Activated naive CD8-positive, alpha-beta T cell treated with anti-CD3 and anti-CD28 coated beads, Interleukin-2, amount 50 U/mL, for 24 hours (primary cell): ENCODE results near the gene ZNF106.

ENCODE experiments used
- ATAC-seq: fragments of 150-1000 bp; cut with Tn5 transposase; one replicate; pipeline ENCODE4 v1.10.0; 2021
- DNase-seq: peaks from one replicate; pipeline ENCODE4 v3.0.0; 2021
- H3K27ac Mint-ChIP-seq: one replicate; pipeline ENCODE4 v1.8.0; 2021; ENCODE audit warnings: mild to moderate bottlenecking, mixed read lengths
- H3K27me3 Mint-ChIP-seq: one replicate; pipeline ENCODE4 v1.8.0; 2021; ENCODE audit warnings: mixed read lengths
- H3K36me3 Mint-ChIP-seq: one replicate; pipeline ENCODE4 v1.8.0; 2021; ENCODE audit warnings: low read depth, mixed read lengths
- H3K4me1 Mint-ChIP-seq: one replicate; pipeline ENCODE4 v1.8.0; 2021; ENCODE audit warnings: mixed read lengths
- H3K4me3 Mint-ChIP-seq: one replicate; pipeline ENCODE4 v1.8.0; 2021; ENCODE audit warnings: mild to moderate bottlenecking, moderate library complexity, mixed read lengths
- H3K9me3 Mint-ChIP-seq: one replicate; pipeline ENCODE4 v1.8.0; 2021; ENCODE audit warnings: mixed read lengths

The ZNF106 gene

GRCh38 chr15:42490671-42491538, at the start of gene ZNF106:
TSS of gene ZNF106 (minus strand) at chr15:42491141. CDS start at chr15:42472289, 18,852 bp downstream.
- no peaks in the 10 kb centered on the region for H3K27me3 Mint-ChIP-seq
- H3K9me3 Mint-ChIP-seq: no peaks in the 10 kb centered on the region
- DNase-seq (peak; percentile 89), ATAC-seq (peak; percentile 64)
- H3K27ac Mint-ChIP-seq: peak within 1 kb of the TSS; percentile 97
- peaks cover 52% of the 10 kb centered on the region for H3K4me1 Mint-ChIP-seq
- peak within 1 kb of the TSS; percentile 88 for H3K4me3 Mint-ChIP-seq
- H3K36me3 Mint-ChIP-seq: peaks cover 8% of the 10 kb centered on the region

GRCh38 chr15:42533246-42533645, 42.3 kb upstream of the ZNF106 start:
- Mint-ChIP-seq H3K4me3 (no peak overlapping the region), H3K27me3 (no peaks in the 10 kb centered on the region), H3K27ac (no peak overlapping the region), H3K36me3 (peaks cover 13% of the 10 kb centered on the region), H3K9me3 (no peaks in the 10 kb centered on the region), H3K4me1 (no peaks in the 10 kb centered on the region)
- no peak for ATAC-seq
- DNase-seq: no peak

GRCh38 chr15:42528970-42529369, 38.0 kb upstream of the ZNF106 start:
- no peaks in the 10 kb centered on the region for H3K4me1 Mint-ChIP-seq
- ATAC-seq (no peak), DNase-seq (no peak)
- peaks cover 13% of the 10 kb centered on the region for H3K36me3 Mint-ChIP-seq
- no peak overlapping the region for H3K27ac Mint-ChIP-seq
- H3K4me3 Mint-ChIP-seq: no peak overlapping the region
- H3K9me3 Mint-ChIP-seq: no peaks in the 10 kb centered on the region
- H3K27me3 Mint-ChIP-seq: no peaks in the 10 kb centered on the region

- Mint-ChIP-seq H3K27me3 (no peaks in the 10 kb centered on the region), H3K27ac (no peak overlapping the region), H3K9me3 (no peaks in the 10 kb centered on the region), H3K36me3 (peaks cover 9% of the 10 kb centered on the region), H3K4me3 (no peak overlapping the region), H3K4me1 (no peaks in the 10 kb centered on the region)
- no peak for ATAC-seq
- no peak for DNase-seq
Observed at GRCh38 chr15:42523331-42523730, 32.4 kb upstream of the ZNF106 start.

GRCh38 chr15:42511007-42511391, 20.1 kb upstream of the ZNF106 start:
- H3K27ac Mint-ChIP-seq: no peak overlapping the region
- no peak for ATAC-seq

GRCh38 chr15:42510258-42511006, 19.5 kb upstream of the ZNF106 start:
- DNase-seq (no peak), ATAC-seq (no peak)
- peaks cover 2% of the 10 kb centered on the region for H3K4me1 Mint-ChIP-seq
- H3K27ac Mint-ChIP-seq: no peak overlapping the region
- no peak overlapping the region for H3K4me3 Mint-ChIP-seq
- H3K36me3 Mint-ChIP-seq: peaks cover 14% of the 10 kb centered on the region
- no peaks in the 10 kb centered on the region for H3K9me3 Mint-ChIP-seq
- H3K27me3 Mint-ChIP-seq: no peaks in the 10 kb centered on the region

More at GRCh38 chr15:42511007-42511391, 20.1 kb upstream of the ZNF106 start:
- no peaks in the 10 kb centered on the region for H3K9me3 Mint-ChIP-seq
- H3K4me3 Mint-ChIP-seq: no peak overlapping the region
- H3K4me1 Mint-ChIP-seq: peaks cover 2% of the 10 kb centered on the region
- peaks cover 19% of the 10 kb centered on the region for H3K36me3 Mint-ChIP-seq
- H3K27me3 Mint-ChIP-seq: no peaks in the 10 kb centered on the region
- no peak for DNase-seq

- no peak for ATAC-seq
- no peaks in the 10 kb centered on the region for H3K9me3 Mint-ChIP-seq
- no peaks in the 10 kb centered on the region for H3K27me3 Mint-ChIP-seq
- H3K36me3 Mint-ChIP-seq: peaks cover 5% of the 10 kb centered on the region
- no peak overlapping the region for H3K27ac Mint-ChIP-seq
- H3K4me1 Mint-ChIP-seq: peaks cover 8% of the 10 kb centered on the region
- H3K4me3 Mint-ChIP-seq: no peak overlapping the region
- no peak for DNase-seq
Observed at GRCh38 chr15:42508263-42508690, 17.3 kb upstream of the ZNF106 start.

- no peak overlapping the region for H3K27ac Mint-ChIP-seq
- peaks cover 12% of the 10 kb centered on the region for H3K4me1 Mint-ChIP-seq
- H3K4me3 Mint-ChIP-seq: no peak overlapping the region
- no peaks in the 10 kb centered on the region for H3K27me3 Mint-ChIP-seq
- no peak for DNase-seq
- ATAC-seq: no peak
- no peaks in the 10 kb centered on the region for H3K9me3 Mint-ChIP-seq
- peaks cover 6% of the 10 kb centered on the region for H3K36me3 Mint-ChIP-seq
Observed at GRCh38 chr15:42507514-42507913, 16.6 kb upstream of the ZNF106 start.

- Mint-ChIP-seq H3K9me3 (no peaks in the 10 kb centered on the region), H3K4me1 (peaks cover 27% of the 10 kb centered on the region), H3K4me3 (no peak overlapping the region), H3K36me3 (peaks cover 6% of the 10 kb centered on the region), H3K27me3 (no peaks in the 10 kb centered on the region), H3K27ac (no peak overlapping the region)
- DNase-seq (no peak), ATAC-seq (no peak)
Observed at GRCh38 chr15:42504631-42505030, 13.7 kb upstream of the ZNF106 start.

GRCh38 chr15:42503825-42504224, 12.9 kb upstream of the ZNF106 start:
- Mint-ChIP-seq H3K4me1 (peaks cover 33% of the 10 kb centered on the region), H3K4me3 (no peak overlapping the region), H3K36me3 (peaks cover 6% of the 10 kb centered on the region), H3K9me3 (no peaks in the 10 kb centered on the region), H3K27me3 (no peaks in the 10 kb centered on the region), H3K27ac (no peak overlapping the region)
- no peak for ATAC-seq
- DNase-seq: no peak

GRCh38 chr15:42502477-42502876, 11.5 kb upstream of the ZNF106 start:
- DNase-seq (no peak), ATAC-seq (no peak)
- Mint-ChIP-seq H3K27me3 (no peaks in the 10 kb centered on the region), H3K27ac (no peak overlapping the region), H3K36me3 (peaks cover 3% of the 10 kb centered on the region), H3K4me1 (peaks cover 47% of the 10 kb centered on the region), H3K4me3 (no peak overlapping the region), H3K9me3 (no peaks in the 10 kb centered on the region)

GRCh38 chr15:42499858-42500609, 9.1 kb upstream of the ZNF106 start:
- Mint-ChIP-seq H3K4me1 (peaks cover 64% of the 10 kb centered on the region), H3K9me3 (no peaks in the 10 kb centered on the region), H3K27me3 (no peaks in the 10 kb centered on the region), H3K27ac (no peak overlapping the region), H3K4me3 (no peak overlapping the region), H3K36me3 (peaks cover 5% of the 10 kb centered on the region)
- ATAC-seq (no peak), DNase-seq (no peak)

- Mint-ChIP-seq H3K4me1 (peaks cover 76% of the 10 kb centered on the region), H3K27ac (no peak overlapping the region), H3K4me3 (no peak overlapping the region)
Observed at GRCh38 chr15:42498212-42499068, 7.5 kb upstream of the ZNF106 start.

More at GRCh38 chr15:42498212-42499068, 7.5 kb upstream of the ZNF106 start:
- no peak for DNase-seq
- H3K36me3 Mint-ChIP-seq: peaks cover 5% of the 10 kb centered on the region
- no peaks in the 10 kb centered on the region for H3K27me3 Mint-ChIP-seq
- H3K9me3 Mint-ChIP-seq: no peaks in the 10 kb centered on the region
- ATAC-seq: no peak
